Stimulated activated CD4-positive, alpha-beta T cell treated with anti-CD3 and anti-CD28 coated beads, Interleukin-1b, Interleukin-23, amount 100 ng/mL, for 1 hour (primary cell): ENCODE results near the gene GABRG3.

ENCODE experiments used
- DNase-seq, 2 donors: peaks; one replicate each; pipeline ENCODE4 v3.0.0-alpha.2; 2020; ENCODE audit warnings: low read depth in 2 of 2

The GABRG3 gene

DNA sequence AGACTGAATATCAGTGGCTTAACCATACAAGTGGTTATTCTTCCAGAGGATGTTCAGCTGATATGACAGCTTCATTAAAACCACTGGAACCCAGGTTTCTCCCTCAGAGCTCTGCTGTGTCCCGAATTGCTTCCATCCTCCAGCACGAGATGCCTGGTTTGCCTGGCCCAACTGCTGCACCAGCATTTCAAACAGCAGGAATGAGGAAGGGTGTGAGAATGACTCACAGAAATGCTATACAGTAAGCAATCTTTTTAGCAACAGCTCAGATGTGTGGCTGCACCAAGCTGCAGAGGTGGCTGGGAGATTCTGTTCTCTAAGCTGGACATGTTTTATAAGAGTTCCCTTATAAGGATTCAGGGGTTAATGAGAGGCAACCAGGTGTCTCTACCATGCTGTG, 271.0 kb downstream of the GABRG3 start:
- no peak for DNase-seq

DNA sequence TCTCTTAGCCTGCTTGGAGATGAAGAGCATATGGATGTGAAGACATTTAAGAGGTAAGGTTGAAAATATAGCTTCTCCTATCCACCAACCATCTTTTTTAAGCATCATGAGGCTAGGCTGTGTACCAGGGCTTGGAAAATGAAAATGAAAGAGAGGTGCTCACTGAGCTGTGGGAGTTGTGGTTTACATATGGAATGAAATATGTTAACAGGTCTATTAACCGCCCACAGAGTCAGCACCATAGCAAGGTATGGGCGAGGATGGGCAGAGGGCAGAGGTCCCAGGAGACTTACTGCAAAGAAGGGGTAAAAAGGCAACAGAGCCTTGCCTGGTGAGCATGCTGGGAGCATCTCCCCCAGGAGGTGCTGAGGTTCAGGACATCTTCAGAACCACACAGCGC, 273.1 kb downstream of the GABRG3 start:
- no peak for DNase-seq

DNA sequence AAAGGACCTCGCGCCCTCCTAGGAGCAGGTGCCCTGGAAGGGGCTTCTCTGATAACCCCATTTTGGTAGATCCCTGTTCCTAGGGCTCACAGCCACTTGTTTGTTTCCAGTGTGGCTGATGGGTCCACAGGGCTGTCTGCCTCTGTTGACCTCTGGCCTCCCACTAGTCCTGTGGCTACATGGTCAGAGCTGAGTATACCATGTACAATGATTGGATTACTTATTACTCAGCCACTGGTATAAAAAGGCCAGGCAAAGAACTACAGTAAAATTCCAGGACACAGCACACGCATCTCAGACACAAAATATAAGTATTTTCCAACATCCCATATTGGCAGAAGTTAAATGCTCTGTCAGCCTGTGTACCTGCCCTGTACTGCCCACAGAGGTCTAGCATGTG, 277.3 kb downstream of the GABRG3 start:
- DNase-seq: no peak

DNA sequence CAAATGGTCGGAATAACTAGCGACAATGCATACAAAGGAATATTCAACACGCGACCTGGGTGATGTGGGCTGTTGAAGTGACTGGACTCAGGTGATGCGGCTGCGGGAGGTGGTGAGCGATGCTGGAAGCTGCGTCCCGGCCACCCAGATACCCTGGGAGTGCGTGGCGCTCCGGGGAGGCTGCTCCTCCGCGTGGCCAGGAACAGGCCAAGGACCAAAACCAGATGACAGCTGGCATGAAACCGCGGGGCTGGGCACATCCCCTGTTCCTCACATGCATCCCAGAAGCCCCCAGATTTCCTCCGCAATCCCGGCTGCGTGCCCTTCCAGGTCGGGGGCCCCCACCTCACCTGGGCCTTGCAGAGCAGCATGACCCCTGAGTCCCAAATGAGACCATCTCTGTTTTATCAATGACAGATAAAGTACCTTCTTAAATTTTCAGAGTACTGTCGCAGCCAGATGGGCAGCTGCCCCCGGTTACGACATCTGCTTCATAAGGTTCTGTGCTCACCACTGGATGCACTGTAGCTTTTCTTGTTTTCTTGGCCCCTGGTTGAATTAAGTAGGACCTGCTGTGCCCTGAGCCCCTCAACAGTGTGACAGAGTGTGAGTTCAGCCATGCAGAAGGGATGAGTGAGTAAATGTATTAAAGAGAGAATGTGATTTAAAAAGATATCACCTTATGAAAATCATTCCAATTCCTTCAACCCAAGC, 278.2 kb downstream of the GABRG3 start:
- DNase-seq: no peak

DNA sequence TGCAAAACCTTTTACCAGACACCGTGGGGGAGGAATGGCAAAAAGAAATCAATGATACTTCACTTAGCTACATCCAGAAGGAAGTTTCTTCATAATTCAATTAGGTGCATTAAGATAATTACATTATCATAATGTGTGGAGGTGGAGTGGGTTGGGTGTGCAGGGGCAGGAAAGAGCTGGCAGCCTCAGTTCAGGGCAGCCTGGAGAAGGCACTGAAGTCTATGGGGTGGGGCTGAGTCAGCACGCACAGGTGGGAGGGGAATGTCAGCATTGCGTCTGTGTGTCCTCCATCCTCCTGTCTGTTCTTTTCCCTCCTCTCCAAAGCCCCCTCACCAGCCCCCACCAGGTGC, 278.8 kb downstream of the GABRG3 start:
- DNase-seq: no peak

DNA sequence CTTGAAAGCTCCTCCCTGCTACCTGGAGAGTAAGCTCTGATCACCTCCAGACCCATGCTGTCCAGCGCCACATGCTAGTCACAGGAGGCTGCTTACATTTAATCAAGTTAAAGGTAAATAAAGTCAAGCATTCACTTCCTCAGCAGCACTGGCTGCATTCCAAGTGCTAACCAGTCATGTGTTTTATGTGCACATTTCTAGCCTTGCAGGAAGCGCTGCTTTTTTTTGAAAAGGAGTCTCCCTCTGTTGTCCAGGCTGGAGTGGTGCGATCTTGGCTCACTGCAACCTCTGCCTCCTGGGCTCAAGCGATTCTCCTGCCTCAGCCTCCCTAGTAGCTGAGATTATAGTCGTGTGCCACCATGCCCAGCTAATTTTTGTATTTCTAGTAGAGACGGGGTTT, 279.2 kb downstream of the GABRG3 start:
- no peak for DNase-seq

DNA sequence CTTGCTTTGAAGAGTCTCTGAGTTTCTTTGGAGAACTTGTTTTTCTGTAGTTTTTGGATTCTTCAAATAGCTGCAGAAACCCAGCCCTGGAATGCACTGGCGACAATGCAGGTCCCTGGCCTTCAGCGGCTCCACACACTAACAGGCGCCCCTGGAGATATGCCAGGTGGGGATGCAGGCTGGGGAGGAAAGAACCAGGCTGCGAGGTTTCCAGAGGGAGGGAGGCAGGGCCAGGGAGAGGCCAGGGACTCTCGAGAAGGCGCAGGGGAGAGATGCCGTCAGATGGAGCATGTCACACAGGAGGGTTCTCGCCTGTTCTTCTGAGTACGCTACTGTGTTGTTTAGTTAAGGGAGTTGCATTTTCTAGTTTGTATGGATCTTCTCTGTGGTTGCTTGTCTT, 283.1 kb downstream of the GABRG3 start:
- DNase-seq: no peak

DNA sequence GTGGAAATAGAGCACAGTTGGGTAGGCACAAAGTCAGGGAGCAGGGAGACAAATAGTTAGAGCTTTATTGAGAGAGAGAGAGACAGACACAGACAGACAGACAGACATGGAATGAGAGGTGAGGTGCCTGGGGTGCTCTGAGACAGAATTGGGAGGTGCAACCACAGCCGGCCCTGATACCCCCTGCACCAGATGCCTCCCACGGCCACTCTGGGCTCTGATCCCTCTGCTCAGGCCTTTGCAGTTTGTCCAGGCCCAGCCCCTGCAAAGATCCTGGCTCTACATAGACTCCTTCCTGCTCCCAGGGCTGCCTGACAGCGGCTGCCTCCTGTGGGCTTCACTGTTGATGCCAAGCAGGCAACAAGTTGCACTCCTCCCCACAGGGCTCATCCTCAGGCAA, 283.8 kb downstream of the GABRG3 start:
- no peak for DNase-seq

DNA sequence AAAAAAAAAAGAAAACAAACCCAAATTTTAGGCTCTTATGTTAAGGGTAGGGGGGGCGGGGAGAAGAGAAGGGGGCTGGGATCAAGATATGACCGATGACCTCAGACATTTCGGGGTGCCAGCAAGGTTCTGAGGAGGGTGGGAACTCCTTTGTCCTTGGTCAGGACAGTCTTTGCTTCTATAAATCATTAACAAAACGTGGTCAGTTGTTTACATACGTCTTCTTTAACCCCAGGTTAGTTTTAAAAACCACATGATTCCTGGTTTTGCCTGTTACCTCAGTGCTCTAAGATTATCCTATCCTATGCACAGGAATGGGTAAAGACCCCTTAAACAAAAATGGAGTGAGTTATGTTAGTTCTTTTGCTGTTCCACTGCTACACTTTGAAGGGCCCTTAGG, 285.5 kb downstream of the GABRG3 start:
- DNase-seq: no peak

DNA sequence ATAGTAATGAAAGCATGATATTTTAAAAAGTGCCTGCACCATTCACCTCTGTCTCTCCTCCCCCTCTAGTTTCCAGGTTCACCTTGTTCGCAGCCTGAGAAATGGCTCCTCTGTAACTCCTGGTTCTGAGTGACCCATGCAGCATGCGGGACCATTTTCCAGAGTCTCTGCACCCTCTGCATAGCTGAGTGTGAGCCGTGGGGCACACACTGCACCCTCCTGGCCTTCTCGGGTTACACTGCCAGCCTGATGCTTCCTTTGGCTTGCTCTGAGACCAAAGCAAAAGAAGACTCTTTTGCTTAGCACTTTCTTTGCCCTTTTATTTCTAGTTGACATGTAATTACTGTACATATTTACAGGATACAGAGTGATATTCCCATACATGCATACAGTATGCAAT, 287.3 kb downstream of the GABRG3 start:
- no peak for DNase-seq

DNA sequence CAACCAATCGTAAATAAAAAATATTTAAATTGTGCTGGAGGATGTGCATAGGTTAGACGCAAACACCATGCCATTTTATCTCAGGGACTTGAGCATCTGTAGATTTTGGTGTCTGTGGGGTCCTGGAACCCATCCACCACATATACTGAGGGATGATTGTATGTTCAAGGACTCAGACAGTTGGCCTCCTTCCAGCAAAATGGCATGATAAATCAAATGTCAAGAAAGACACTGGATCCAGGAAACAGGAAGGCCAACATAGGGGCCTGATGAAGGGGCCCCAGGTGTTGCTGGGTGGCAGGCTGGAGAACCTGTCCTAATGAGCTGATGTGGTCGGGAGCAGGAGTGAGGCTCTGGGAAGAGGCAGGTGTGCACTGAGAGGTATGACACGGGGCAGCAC, 289.5 kb downstream of the GABRG3 start:
- DNase-seq: no peak

DNA sequence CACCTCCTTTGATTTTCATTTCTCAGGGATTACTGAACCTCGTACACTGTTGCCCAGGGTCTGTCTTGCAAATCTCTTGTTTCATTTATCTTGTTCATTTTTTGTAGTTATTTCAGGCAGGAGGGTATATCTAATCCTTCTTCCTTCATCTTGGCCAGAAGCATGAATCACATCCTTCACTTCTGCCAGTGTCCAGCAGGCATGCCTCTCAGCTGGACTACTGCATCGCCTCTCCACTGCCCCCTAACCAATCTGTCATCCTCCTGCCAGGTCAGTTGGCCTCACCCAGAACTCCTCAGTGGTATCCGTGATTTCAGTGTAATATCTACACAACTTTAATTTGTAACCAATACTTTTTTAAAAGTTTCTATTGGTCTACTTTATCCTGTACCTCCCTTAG, 297.9 kb downstream of the GABRG3 start:
- no peak for DNase-seq

DNA sequence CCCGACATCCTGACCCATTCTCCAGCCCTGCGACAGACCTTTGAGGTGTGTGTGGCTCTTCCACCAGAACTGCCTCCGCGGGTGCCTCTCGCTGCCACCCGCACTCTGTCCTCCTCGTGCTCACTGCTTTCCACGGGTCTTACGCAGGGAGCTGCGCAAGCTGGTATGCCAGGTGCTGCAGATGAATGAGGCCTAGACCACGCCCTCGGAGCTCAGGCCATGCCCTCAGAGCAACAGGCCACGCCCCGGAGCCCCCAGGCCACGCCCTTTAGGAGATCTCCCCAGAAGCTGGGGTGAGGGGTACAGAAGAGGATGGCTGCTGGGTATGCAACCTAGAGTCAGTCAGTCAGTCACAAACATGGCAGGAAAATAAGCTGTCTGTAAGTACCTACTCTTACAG, 300.3 kb downstream of the GABRG3 start:
- DNase-seq: no peak

DNA sequence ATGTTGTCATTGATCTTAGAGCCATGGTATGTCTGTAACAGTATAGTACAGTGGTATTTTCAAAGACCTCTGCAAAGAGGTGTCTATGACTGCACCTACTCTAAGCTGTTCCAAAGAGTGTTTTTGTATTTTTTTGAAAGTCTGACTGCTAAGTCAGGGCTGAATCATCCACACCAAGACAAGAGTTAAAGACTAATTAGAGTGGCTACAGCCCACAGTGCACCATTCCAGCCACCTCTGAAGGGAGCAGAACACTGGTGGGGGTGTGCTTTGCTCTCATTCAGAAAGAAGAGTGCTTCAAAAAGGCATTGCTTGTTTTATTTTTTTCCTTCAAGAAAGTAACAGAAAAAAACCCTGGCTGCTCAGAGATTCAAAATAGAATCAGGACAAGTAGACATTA, 301.4 kb downstream of the GABRG3 start:
- no peak for DNase-seq

DNA sequence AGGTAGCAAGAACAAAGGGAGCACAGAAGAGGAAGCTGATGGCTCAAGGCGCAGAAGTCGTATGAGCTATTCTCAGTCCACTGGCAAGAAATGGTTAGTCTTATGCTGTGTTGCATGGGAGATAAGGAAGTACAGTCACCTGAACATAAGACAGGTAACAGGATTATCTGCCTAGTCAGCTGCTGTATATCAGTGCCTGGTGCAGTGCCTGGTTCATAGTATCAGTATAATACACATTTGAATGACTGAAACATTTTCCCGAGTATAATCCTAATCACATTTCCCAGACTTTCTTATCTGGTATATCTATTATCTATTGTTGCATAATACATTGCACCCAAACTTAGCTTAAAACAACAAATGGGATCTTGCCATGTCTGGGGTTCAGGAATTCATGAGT, 302.5 kb downstream of the GABRG3 start:
- DNase-seq: no peak

DNA sequence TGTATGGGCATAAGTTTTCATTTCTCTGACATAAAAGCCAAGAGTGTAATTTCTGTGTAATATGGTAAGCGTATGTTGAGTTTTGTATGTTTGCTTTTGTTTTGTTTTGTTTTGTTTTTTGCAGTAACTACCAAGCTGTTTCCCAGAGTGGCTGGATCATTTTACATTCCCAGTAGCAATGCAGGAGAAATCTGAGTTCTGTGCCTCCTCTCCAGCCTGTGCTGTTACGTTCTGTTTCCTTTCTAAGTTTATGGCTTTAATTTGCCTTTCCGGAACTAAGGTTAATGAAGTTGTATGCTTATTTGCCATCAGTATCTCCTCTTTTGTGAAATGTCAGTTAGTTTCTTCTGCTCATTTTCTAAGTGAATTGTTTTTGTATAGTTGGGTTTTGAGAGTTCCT, 307.8 kb downstream of the GABRG3 start:
- no peak for DNase-seq

DNA sequence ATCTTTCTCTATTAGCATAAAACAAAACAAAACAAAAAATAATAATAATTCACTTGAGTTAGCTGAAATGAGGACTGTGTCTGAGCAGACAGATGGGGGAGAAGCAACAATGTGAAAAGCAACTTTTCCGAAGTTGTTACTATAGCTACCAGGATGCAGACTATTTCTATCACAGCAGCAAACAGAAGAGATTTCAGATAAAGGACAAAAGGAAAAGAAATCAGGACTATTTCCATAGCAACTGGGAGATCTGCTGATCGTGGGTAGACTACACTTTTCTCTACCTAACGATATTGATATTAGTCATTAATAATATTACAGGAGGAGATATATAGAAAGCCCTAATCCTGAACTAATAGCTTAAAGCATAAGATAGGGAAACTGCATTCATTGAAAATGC, 321.7 kb downstream of the GABRG3 start:
- DNase-seq: no peak

DNA sequence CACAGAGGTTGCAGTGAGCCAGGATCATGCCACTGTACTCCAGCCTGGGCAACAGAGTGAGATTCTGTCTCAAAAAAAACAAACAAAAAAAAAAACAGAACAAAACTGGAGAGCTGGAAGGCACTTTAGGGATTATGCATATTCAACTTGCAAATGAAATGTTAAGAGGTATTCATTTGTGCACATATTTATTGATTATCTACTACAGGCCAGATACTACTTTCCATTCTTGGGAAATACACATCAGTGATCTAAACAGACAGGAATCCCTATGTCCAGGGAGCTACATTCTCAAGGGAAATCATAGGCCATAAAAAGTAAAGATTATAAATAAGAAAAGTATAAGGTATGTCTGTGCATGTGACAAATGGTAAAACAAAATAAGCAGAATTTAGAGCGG, 322.6 kb downstream of the GABRG3 start:
- DNase-seq: no peak

DNA sequence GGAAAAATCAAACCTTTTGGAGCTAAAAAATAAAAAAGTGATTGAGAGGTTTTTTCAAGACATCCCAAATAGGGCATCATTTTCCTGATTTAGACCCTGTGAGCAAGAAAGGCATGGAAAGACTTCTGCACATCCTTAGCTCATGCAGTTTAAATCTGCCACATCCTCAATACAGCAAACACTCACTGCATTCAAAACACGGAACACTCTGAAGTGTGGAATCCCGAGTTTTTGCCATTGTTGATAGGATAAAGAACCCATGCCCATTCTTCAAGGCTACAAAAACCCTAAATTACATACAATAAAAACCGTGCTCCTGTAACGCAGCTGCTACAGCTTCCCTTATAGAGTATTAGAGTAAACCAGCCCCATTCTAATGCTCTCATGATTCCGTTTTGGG, 346.8 kb downstream of the GABRG3 start:
- DNase-seq: no peak

DNA sequence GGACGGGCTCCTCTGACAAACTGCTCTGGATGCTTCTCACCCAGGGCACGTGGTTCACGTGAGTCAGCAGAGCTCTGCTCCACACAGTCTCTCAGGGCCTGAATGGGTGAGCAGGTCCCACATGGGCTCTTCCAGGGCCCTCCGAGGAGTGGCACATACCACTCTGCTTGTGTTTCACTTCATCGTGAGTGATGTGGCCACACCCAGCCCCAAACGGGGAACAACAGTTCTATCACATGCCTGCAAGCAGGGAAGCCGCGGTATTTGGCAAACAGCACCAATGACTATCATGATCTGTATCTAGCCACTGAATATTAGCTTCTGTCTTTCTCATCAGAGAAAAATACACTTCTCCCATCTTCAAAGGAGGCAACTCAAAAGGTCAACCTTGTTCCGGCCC, 352.8 kb downstream of the GABRG3 start:
- DNase-seq: no peak

DNA sequence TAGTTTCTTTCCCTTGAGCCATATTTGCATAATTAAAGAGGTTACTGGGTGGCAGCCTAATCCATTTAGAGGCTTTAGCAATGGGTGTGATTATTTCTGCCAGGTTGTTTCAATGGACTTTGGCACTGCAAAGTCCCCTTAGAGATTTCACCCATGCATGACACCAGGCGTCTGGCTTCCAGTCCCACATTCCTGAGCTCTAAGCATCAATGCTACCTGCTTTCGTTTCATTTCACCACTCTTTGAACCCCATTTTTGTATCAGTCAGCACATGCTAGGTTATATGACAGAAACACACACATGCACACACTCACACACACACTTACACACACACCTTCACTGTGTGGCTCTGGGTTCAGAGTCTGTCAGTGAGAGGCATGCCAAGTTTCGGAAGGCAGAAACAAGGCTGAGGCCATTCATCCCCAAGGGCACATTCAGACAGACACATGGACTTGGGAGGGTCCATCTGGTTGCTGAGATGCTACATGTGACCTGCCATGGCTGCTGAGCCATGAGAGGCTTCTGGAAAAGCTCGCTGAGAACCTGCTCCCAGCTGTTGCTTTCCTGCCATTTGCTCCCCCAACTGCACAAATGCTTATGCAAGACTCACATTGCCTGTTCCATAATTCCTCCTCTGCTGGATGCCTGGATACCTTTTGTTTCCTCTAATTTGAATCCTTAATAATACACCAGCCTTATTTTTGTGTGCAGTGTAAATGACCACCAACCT, 354.1 kb downstream of the GABRG3 start:
- DNase-seq: no peak

DNA sequence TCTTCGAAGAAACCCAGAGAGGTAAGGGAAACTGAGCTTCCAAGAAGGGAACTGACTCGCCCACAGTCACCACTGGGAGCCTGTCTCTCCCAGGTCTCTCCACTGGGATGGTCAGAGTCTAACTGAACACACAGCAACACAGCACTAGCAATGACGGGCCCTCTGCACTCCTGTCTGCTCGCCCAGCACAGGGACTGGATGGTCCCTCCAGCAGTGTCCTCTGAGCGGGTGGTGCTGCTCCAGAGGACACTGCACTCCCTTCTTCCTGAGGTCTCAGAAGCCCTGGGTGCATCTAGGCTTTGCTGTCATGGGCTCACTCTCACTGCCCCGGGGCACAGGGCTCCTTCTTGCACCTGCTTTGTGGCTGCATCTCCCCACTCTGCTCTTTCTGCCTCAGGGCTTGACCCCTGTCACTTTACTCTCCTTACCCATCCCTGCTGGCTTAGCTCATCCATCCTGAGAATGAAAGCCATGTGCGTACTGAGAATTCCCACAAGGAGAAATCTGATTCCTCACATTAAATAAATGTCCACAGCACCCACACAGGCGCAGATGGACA, 356.6 kb downstream of the GABRG3 start:
- no peak for DNase-seq

DNA sequence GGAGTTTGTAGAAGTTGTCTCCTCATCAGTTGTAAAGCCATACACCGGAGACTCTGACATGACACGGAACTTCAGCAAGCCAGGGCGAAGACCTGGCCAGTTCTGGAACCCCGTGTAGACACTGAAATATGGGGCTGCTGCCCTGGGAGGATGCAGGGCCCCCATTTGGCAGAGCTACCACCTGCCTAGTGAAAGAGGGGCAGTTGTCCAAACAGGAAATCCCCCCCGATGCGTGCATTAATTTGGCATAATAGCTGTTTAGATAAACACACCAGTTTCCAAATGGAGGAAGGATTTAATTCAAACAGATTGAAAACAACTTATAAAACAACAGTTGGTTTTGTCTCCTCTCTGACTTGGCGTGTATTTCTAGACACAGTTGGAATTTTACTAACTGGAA, 357.2 kb downstream of the GABRG3 start:
- no peak for DNase-seq

DNA sequence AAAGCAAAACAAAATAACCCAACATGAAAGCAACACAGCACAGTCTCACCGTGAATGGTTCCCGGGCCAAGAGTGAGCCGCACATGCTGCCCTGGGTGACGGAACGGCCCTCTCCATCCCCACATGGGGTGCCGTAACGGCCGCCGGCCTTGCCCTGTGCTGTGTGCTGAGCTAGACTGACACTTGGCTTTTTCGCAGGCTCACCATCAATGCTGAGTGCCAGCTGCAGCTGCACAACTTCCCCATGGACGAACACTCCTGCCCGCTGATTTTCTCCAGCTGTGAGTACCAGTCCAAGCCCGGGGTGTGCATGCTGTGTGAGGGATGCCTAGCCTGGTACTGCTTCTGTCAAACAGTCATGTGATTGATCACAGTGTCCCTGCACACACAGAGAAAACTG, 357.6 kb downstream of the GABRG3 start:
- DNase-seq: no peak
